Adipocyte (in vitro differentiated cells): ENCODE data around the gene MCTP1.

Experiments
- DNase-seq: peaks from one replicate; pipeline ENCODE4 v3.0.0-alpha.2; 2015; ENCODE audit warnings: low read depth
- H3K27me3 ChIP-seq: replicated peaks from 2 replicates; pipeline ENCODE4 v1.7.0; 2013; ENCODE audit warnings: mild to moderate bottlenecking, low read length, moderate library complexity; ENCODE audit not compliant: control insufficient read depth, insufficient read depth
- H3K36me3 ChIP-seq: 2 replicates; pipeline ENCODE4 v1.7.0; 2013; ENCODE audit warnings: low read length, mild to moderate bottlenecking, moderate library complexity; ENCODE audit not compliant: control insufficient read depth, insufficient read depth, severe bottlenecking
- H3K4me1 ChIP-seq: 2 replicates; pipeline ENCODE4 v1.7.0; 2013; ENCODE audit warnings: mild to moderate bottlenecking, low read length, moderate library complexity; ENCODE audit not compliant: control insufficient read depth, insufficient read depth
- H3K4me3 ChIP-seq: 2 replicates; pipeline ENCODE4 v1.7.0; 2013; ENCODE audit warnings: mild to moderate bottlenecking, low read length, moderate library complexity
- H3K9ac ChIP-seq: 2 replicates; pipeline ENCODE4 v1.7.0; 2013; ENCODE audit warnings: mild to moderate bottlenecking, low read length, moderate library complexity
- H3K9me3 ChIP-seq: 2 replicates; pipeline ENCODE4 v1.7.0; 2013; ENCODE audit warnings: mild to moderate bottlenecking, low read length, moderate library complexity; ENCODE audit not compliant: control insufficient read depth

The MCTP1 gene

GRCh38 chr5:94941122-94941755 is 343.7 kb downstream of the MCTP1 start:
- peaks cover 3% of the 10 kb centered on the region for H3K4me1 ChIP-seq
- no peaks in the 10 kb centered on the region for H3K9me3 ChIP-seq
- no peak overlapping the region for H3K4me3 ChIP-seq
- peaks cover 20% of the 10 kb centered on the region for H3K36me3 ChIP-seq
- no peaks in the 10 kb centered on the region for H3K27me3 ChIP-seq
- H3K9ac ChIP-seq = no peak overlapping the region
- DNase-seq = no peak

- Histone ChIP-seq H3K36me3 (peaks cover 5% of the 10 kb centered on the region), H3K27me3 (no peaks in the 10 kb centered on the region), H3K4me3 (no peak overlapping the region), H3K9ac (no peak overlapping the region), H3K9me3 (no peaks in the 10 kb centered on the region), H3K4me1 (no peaks in the 10 kb centered on the region)
- no peak for DNase-seq
Measured at GRCh38 chr5:94932259-94932658, 352.6 kb downstream of the MCTP1 start.

GRCh38 chr5:94928891-94929290 is 356.0 kb downstream of the MCTP1 start:
- DNase-seq = no peak
- H3K9ac ChIP-seq = no peak overlapping the region
- H3K4me3 ChIP-seq = no peak overlapping the region
- no peaks in the 10 kb centered on the region for H3K36me3 ChIP-seq
- H3K27me3 ChIP-seq = no peaks in the 10 kb centered on the region
- no peaks in the 10 kb centered on the region for H3K9me3 ChIP-seq
- no peaks in the 10 kb centered on the region for H3K4me1 ChIP-seq

- no peaks in the 10 kb centered on the region for H3K4me1 ChIP-seq
- no peak overlapping the region for H3K9ac ChIP-seq
- H3K27me3 ChIP-seq = no peaks in the 10 kb centered on the region
- no peaks in the 10 kb centered on the region for H3K9me3 ChIP-seq
- H3K4me3 ChIP-seq = no peak overlapping the region
- peaks cover 8% of the 10 kb centered on the region for H3K36me3 ChIP-seq
- no peak for DNase-seq
Measured at GRCh38 chr5:94920570-94920969, 364.3 kb downstream of the MCTP1 start.

- DNase-seq = no peak
- Histone ChIP-seq H3K36me3 (peaks cover 16% of the 10 kb centered on the region), H3K27me3 (no peaks in the 10 kb centered on the region), H3K4me1 (no peaks in the 10 kb centered on the region), H3K4me3 (no peak overlapping the region), H3K9me3 (no peaks in the 10 kb centered on the region), H3K9ac (no peak overlapping the region)
Measured at GRCh38 chr5:94916619-94917018, 368.3 kb downstream of the MCTP1 start.

- Histone ChIP-seq H3K9ac (no peak overlapping the region), H3K36me3 (peaks cover 35% of the 10 kb centered on the region), H3K4me3 (no peak overlapping the region), H3K27me3 (no peaks in the 10 kb centered on the region), H3K4me1 (peaks cover 10% of the 10 kb centered on the region), H3K9me3 (no peaks in the 10 kb centered on the region)
- no peak for DNase-seq
Measured at GRCh38 chr5:94911276-94911675, 373.6 kb downstream of the MCTP1 start.

GRCh38 chr5:94910721-94911120 is 374.2 kb downstream of the MCTP1 start:
- peaks cover 35% of the 10 kb centered on the region for H3K36me3 ChIP-seq
- no peaks in the 10 kb centered on the region for H3K27me3 ChIP-seq
- peaks cover 11% of the 10 kb centered on the region for H3K4me1 ChIP-seq
- no peak for DNase-seq
- H3K9me3 ChIP-seq = no peaks in the 10 kb centered on the region
- no peak overlapping the region for H3K4me3 ChIP-seq
- no peak overlapping the region for H3K9ac ChIP-seq

GRCh38 chr5:94908889-94909480 is 375.9 kb downstream of the MCTP1 start:
- no peak overlapping the region for H3K4me3 ChIP-seq
- H3K9me3 ChIP-seq = no peaks in the 10 kb centered on the region
- peaks cover 47% of the 10 kb centered on the region for H3K36me3 ChIP-seq
- H3K9ac ChIP-seq = no peak overlapping the region
- H3K4me1 ChIP-seq = peaks cover 12% of the 10 kb centered on the region
- peaks cover 3% of the 10 kb centered on the region for H3K27me3 ChIP-seq
- peak; percentile 79 for DNase-seq

GRCh38 chr5:94906750-94907149 is 378.1 kb downstream of the MCTP1 start:
- Histone ChIP-seq H3K4me3 (no peak overlapping the region), H3K27me3 (peaks cover 3% of the 10 kb centered on the region), H3K36me3 (peaks cover 40% of the 10 kb centered on the region), H3K4me1 (peaks cover 32% of the 10 kb centered on the region), H3K9ac (no peak overlapping the region), H3K9me3 (no peaks in the 10 kb centered on the region)
- DNase-seq = peak; percentile 9

- H3K4me1 ChIP-seq = peaks cover 47% of the 10 kb centered on the region
- H3K27me3 ChIP-seq = peaks cover 3% of the 10 kb centered on the region
- H3K9me3 ChIP-seq = no peaks in the 10 kb centered on the region
- H3K36me3 ChIP-seq = peaks cover 24% of the 10 kb centered on the region
- DNase-seq = no peak
- no peak overlapping the region for H3K4me3 ChIP-seq
- no peak overlapping the region for H3K9ac ChIP-seq
Measured at GRCh38 chr5:94903726-94904125, 381.2 kb downstream of the MCTP1 start.

- peaks cover 25% of the 10 kb centered on the region for H3K36me3 ChIP-seq
- peaks cover 3% of the 10 kb centered on the region for H3K27me3 ChIP-seq
- peak overlapping the region; percentile 30 for H3K4me3 ChIP-seq
- H3K4me1 ChIP-seq = peaks cover 38% of the 10 kb centered on the region
- DNase-seq = peak; percentile 34
- peak overlapping the region; percentile 4 for H3K9ac ChIP-seq
- no peaks in the 10 kb centered on the region for H3K9me3 ChIP-seq
Measured at GRCh38 chr5:94901191-94901979, 383.5 kb downstream of the MCTP1 start.
